MG63 (cell line): Measurements from ENCODE around the gene GBF1. TPM values are rescaled to one million over a fixed set of nuclear protein-coding genes. Genes with fewer than 3 reads are reported as not detected.

Source experiments
- DNase-seq: peaks from one replicate; pipeline ENCODE4 v3.0.0-alpha.2; 2020
- H3K27me3 ChIP-seq: fragments of 250-450 bp; sonication (Bioruptor Pico); 2 replicates; pipeline ENCODE4 v1.5.1; 2020; ENCODE audit warnings: mild to moderate bottlenecking, moderate library complexity
- H3K36me3 ChIP-seq: fragments of 250-450 bp; sonication (Bioruptor Pico); 2 replicates; pipeline ENCODE4 v1.5.1; 2020; ENCODE audit warnings: mild to moderate bottlenecking, moderate library complexity
- H3K4me3 ChIP-seq: fragments of 250-450 bp; sonication (Bioruptor Pico); 2 replicates; pipeline ENCODE4 v1.5.1; 2020; ENCODE audit warnings: mild to moderate bottlenecking, moderate library complexity
- H3K9me3 ChIP-seq: fragments of 250-450 bp; sonication (Bioruptor Pico); 2 replicates; pipeline ENCODE4 v1.5.1; 2020; ENCODE audit warnings: mild to moderate bottlenecking, moderate library complexity
- total RNA-seq: library from RNA; depleted of rRNA; stranded (reverse); fragments of >200 nt; shearing (Covaris generic); gene quantifications from 2 replicates; pipeline ENCODE4 v1.2.3, GENCODE V29; 2014; ENCODE audit warnings: low replicate concordance

GBF1 gene
- total RNA-seq, 1 experiment from 2014 or later = 15.8 TPM

DNA sequence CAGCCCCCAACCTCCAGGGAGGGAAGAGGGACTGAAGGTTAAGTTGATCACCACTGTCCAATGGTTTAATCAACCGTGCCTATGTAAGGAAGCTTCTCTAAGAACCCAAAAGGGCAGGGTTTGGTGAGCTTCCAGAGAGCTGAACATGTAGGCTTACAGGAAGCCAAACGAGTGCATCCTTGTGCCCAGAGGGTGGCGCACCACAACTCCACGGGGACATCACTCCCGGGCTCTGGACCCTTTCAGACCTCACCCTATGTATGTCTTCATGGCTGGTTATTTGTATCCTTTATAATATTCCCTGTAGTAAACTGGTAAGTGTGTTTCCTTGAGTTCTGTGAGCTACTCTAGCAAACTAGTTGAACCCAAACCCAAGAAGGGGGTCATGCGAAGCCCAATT lies 138.7 kb downstream of the GBF1 start:
- Histone ChIP-seq H3K27me3 (no peaks in the 10 kb centered on the region), H3K36me3 (no peaks in the 10 kb centered on the region; the same call in 1 of the 2 replicates), H3K4me3 (no peak overlapping the region), H3K9me3 (no peaks in the 10 kb centered on the region)
- DNase-seq = no peak

DNA sequence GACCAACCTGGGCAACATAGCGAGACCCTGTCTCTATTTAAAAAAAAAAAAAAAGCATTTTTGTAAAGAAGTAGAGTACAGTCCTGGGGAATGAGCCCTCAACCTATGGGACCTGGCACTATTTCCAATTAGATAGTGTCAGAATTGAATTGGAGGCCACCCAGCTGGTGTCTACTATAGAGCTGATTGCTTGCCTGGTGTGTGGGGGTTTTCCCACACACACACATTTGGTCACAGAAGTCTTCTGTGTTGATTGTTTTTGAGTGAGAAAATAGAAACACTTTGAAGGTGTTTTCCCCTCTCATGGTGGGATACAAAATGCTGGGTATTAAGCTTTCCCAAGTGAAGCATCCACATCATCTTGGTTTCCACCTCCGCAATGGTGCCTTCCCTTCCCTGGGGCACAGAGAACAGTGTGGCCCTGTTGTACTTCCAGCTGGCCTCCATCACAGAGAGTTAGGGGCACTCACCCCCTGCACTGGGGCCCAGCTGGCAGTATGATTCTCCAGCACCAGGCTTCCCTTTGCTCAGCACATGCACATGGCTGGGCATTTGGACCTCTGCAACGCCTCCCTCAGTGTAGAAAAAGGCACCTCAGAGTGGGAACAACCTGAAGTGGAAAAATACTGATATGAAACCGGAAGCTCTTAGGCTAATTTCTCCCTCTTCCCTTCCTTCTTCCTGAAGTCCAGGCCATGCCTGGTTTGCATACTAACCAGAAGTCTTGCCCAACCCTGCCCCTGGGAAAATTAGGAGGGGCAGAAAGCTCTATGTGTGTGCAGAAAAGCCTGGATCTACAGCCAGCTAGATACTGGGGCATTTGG lies 139.5 kb downstream of the GBF1 start:
- Histone ChIP-seq H3K27me3 (no peaks in the 10 kb centered on the region; the same call in 1 of the 2 replicates), H3K9me3 (no peaks in the 10 kb centered on the region), H3K36me3 (no peaks in the 10 kb centered on the region), H3K4me3 (no peak overlapping the region)
- no peak for DNase-seq

DNA sequence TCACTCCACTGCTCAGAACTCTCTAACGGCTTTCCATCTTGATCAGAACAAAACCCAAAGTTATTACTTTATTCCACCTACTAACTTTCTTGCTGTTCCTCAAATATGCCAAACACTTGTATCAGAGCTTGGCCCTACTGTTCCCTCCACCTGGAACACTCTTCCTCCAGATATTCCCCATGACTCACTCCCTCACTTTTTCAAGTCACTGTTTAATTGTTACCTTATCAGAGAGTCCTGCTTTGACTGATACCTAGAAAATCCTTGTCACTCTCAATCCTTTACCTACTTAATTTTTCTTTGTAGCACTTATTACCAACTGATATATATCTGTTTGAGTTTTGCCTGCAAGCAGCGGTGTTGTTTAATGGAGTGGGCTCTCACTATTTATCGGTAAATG lies 144.6 kb downstream of the GBF1 start:
- H3K4me3 ChIP-seq = no peak overlapping the region
- no peaks in the 10 kb centered on the region for H3K9me3 ChIP-seq
- no peak for DNase-seq
- H3K27me3 ChIP-seq = no peaks in the 10 kb centered on the region; the same call in 1 of the 2 replicates
- H3K36me3 ChIP-seq = no peaks in the 10 kb centered on the region

DNA sequence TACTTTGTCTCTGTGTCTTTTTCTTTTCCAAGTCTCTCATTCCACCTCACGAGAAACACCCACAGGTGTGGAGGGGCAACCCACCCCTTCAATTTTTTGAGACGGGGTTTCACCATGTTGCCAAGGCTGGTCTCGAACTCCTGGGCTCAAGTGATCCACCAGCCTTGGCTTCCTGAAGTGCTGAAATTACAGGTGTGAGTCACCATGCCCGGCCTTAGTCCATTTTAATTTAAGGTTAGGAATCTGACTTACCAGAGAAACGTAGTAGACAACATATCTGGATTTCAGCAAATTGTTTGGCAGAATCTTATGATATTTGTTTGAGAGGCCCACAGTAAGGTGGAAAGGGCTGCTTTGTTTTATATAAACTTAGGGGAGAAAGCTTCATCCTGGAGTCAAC lies 147.0 kb downstream of the GBF1 start:
- DNase-seq = no peak
- H3K27me3 ChIP-seq = no peaks in the 10 kb centered on the region; the same call in 1 of the 2 replicates

DNA sequence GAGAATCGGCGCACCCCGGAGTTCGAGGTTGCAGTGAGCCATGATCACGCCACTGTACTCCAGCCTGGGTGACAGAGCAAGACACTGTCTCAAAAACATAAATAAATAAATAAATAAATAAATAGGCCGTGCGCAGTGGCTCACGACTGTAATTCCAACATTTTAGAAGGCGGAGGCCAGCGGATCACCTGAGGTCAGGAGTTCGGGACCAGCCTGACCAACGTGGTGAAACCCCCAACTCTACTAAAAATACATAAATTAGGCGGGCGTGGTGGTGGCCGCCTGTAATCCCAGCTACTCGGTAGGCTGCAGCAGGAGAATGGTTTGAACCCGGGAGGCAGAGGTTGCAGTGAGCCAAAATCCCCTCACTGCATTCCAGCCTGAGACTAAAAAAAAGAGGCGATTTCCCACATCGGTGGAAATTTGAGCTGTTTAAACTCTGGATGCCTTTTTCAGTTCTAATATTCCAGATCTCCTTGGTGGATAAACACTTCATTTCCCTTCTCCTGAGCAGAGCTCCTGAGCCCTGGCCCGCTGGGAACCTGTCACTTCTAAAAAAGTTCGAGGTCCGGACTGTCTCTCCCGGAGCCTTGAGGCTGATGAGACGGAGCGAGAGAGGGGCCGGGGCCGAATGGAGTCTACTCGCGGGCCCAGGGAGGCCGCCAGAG lies 148.2 kb downstream of the GBF1 start:
- peaks cover 13% of the 10 kb centered on the region for H3K36me3 ChIP-seq
- DNase-seq = no peak
- peak overlapping the region; percentile 66 for H3K4me3 ChIP-seq
- H3K9me3 ChIP-seq = no peaks in the 10 kb centered on the region
- H3K27me3 ChIP-seq = no peaks in the 10 kb centered on the region; the same call in 1 of the 2 replicates

More for the DNA sequence above, 147.0 kb downstream of the GBF1 start:
- H3K4me3 ChIP-seq = no peak overlapping the region
- peaks cover 2% of the 10 kb centered on the region; the same call in 1 of the 2 replicates for H3K36me3 ChIP-seq
- H3K9me3 ChIP-seq = no peaks in the 10 kb centered on the region

DNA sequence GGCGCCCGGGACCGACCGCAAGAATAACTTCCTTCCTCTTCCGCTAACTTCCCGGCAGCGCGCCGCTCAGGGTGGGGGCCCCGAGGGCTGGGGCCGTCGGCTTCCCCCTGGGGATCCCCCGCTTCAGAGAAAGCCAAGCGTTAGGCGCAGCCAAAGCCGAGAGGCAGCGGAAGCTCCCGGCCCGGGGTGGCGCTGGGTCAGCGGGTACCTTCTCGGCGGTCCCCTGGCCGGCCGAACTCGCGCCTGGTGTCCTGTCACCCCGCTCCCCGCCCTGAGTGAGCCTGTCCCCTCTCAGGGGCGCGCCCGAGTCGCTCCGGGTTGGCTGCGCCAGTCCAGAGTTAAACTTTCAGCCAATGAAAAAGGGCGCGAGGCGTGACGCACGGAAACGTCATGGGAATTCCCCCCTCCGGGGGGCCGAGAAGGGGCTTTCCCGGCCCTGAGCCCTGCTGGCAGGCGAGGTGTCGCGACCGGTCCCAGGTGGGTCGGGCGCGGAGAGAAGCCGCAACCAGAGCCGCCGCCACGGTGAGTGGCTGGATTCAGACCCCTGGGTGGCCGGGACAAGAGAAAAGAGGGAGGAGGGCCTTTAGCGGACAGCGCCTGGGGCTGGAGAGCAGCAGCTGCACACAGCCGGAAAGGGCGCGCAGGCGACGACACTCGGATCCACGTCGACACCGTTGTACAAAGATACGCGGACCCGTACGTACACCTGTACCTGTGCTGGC lies 148.9 kb downstream of the GBF1 start:
- DNase-seq = peak; percentile 90
- Histone ChIP-seq H3K9me3 (no peaks in the 10 kb centered on the region), H3K4me3 (peak overlapping the region; percentile 66), H3K36me3 (peaks cover 16% of the 10 kb centered on the region), H3K27me3 (no peaks in the 10 kb centered on the region; the same call in 1 of the 2 replicates)

DNA sequence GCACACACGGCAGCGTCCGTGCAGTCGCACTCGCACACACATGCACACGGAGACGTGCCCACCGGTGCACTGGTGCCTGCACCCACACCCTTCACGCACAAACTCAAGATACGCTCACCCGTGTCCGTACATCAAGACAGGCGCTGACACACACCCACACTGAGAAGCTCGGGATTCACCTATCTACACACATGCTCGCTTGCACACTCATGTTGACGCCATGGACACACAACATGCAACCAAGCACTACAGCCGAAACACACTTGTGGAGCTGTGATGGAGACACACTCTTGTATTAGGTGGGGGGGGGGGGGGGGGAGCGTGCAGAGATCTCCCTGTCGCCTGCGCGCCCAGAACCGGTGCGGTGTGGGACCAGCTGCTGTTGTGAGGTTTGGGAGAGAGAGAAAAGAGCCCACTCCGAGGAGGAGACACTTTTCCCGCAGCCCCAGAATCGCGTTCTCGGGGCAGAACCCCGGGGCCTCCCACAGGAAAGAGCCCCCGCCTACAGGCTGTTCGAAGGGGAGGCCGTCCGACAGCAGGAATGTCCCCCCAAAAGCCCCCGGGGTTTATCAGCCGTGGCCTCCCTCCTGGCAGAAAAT lies 149.6 kb downstream of the GBF1 start:
- DNase-seq = peak; percentile 37
- no peaks in the 10 kb centered on the region for H3K9me3 ChIP-seq
- peak overlapping the region; percentile 66 for H3K4me3 ChIP-seq
- H3K27me3 ChIP-seq = no peaks in the 10 kb centered on the region; the same call in 1 of the 2 replicates
- peaks cover 19% of the 10 kb centered on the region for H3K36me3 ChIP-seq

DNA sequence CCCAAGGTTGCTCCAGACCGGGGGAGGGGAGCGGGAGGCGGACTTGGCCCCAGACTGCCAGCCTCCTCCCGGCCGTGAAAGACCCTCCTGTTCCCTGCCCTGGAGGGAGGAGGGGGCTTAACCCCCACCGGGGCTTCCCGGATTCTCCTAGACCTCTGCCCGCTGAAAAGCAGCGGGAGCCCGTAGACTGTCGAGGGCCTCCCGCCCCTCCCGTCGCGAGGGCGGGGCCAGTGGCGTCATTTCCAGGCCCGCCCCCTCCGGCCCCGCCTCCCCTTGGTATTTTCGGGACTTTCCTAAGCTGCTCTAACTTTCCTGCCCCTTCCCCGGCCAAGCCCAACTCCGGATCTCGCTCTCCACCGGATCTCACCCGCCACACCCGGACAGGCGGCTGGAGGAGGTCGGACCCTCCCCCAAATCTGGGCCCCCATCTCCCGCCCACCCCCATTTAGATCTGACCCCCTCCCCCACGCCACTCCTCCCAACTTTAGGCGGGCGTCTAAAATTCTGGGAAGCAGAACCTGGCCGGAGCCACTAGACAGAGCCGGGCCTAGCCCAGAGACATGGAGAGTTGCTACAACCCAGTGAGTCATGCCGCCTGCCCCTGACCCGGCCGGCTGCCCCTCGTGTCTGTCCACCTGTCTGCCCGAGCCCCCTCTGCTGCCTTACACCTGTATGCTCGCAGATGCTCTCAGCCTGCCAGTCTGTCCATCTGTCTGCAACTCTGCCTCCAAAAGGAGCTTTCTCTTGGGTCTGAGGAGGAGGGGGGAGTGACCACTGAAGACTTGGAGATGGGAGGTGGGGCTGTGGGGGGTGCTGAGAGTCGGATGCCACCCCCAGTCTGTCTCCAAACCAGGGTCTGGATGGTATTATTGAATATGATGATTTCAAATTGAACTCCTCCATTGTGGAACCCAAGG lies 150.3 kb downstream of the GBF1 start, which contains the start of gene NFKB2:
Gene NFKB2, plus strand, starts transcription at position 306 of the 917 bp plus-strand sequence. Its CDS starts 255 bp downstream, at position 561.
- peaks cover 25% of the 10 kb centered on the region for H3K36me3 ChIP-seq
- peak; percentile 86 for DNase-seq
- peak within 1 kb of the TSS; percentile 66 for H3K4me3 ChIP-seq
- no peaks in the 10 kb centered on the region for H3K9me3 ChIP-seq
- H3K27me3 ChIP-seq = no peaks in the 10 kb centered on the region

DNA sequence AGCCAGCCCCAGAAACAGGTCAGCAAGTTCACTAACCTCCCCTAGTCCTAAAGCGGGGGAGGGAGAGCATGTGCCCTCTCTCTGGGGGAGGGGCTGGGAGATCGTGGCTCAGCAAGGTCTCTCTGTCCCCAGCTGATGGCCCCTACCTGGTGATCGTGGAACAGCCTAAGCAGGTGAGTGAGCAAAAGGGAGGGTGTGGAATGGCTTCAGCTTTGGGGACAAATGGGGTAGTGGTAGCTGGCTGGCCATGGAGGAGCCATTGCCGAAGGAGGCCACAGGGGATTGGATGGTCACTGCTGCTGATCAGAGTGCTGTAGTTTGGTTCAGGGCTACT lies 151.0 kb downstream of the GBF1 start:
- Histone ChIP-seq H3K27me3 (no peaks in the 10 kb centered on the region), H3K4me3 (peak overlapping the region; percentile 66), H3K36me3 (peaks cover 25% of the 10 kb centered on the region), H3K9me3 (no peaks in the 10 kb centered on the region)
- no peak for DNase-seq

DNA sequence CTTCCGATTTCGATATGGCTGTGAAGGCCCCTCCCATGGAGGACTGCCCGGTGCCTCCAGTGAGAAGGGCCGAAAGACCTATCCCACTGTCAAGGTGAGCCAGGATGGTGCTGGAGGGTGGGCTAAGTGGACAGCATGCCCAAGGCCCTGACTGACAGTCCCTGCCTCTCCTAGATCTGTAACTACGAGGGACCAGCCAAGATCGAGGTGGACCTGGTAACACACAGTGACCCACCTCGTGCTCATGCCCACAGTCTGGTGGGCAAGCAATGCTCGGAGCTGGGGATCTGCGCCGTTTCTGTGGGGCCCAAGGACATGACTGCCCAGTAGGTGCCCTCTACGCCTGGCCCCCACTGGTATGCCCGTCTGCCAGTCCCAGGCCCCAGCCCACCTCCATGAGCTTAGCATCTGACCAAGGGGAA lies 151.4 kb downstream of the GBF1 start:
- H3K27me3 ChIP-seq = no peaks in the 10 kb centered on the region
- peaks cover 25% of the 10 kb centered on the region for H3K36me3 ChIP-seq
- peak overlapping the region; percentile 66 for H3K4me3 ChIP-seq
- no peaks in the 10 kb centered on the region for H3K9me3 ChIP-seq
- DNase-seq = no peak

DNA sequence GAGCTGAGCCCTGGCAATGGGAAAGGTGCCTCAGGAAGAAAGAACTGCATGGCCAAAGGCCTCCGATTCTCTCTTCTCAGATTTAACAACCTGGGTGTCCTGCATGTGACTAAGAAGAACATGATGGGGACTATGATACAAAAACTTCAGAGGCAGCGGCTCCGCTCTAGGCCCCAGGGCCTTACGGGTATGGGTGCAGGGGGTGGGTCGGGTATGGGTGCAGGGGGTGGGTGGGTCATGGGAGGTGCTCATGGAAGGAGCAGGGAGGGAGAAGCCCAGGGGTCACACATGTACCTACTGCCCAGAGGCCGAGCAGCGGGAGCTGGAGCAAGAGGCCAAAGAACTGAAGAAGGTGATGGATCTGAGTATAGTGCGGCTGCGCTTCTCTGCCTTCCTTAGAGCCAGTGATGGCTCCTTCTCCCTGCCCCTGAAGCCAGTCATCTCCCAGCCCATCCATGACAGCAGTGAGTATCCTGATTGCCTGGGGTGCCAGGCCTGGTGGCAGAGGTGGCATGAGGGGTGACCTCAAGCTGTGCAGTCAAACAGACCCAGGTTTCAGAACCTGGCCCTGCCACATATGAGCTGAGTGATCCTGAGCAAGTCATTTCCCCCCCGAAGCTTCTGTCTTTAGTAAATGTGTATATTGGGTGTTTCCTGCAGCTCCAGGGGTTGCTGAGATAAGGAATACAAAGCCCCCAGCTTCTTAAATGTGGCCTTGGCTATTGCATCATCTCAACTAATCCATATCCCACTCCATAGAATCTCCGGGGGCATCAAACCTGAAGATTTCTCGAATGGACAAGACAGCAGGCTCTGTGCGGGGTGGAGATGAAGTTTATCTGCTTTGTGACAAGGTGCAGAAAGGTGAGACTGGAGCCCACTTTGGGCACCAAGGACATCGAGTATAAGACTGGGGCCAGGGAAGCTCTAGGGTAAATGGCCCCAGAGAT lies 152.2 kb downstream of the GBF1 start:
- H3K9me3 ChIP-seq = no peaks in the 10 kb centered on the region
- no peak for DNase-seq
- peaks cover 25% of the 10 kb centered on the region for H3K36me3 ChIP-seq
- no peak overlapping the region for H3K4me3 ChIP-seq
- no peaks in the 10 kb centered on the region for H3K27me3 ChIP-seq

DNA sequence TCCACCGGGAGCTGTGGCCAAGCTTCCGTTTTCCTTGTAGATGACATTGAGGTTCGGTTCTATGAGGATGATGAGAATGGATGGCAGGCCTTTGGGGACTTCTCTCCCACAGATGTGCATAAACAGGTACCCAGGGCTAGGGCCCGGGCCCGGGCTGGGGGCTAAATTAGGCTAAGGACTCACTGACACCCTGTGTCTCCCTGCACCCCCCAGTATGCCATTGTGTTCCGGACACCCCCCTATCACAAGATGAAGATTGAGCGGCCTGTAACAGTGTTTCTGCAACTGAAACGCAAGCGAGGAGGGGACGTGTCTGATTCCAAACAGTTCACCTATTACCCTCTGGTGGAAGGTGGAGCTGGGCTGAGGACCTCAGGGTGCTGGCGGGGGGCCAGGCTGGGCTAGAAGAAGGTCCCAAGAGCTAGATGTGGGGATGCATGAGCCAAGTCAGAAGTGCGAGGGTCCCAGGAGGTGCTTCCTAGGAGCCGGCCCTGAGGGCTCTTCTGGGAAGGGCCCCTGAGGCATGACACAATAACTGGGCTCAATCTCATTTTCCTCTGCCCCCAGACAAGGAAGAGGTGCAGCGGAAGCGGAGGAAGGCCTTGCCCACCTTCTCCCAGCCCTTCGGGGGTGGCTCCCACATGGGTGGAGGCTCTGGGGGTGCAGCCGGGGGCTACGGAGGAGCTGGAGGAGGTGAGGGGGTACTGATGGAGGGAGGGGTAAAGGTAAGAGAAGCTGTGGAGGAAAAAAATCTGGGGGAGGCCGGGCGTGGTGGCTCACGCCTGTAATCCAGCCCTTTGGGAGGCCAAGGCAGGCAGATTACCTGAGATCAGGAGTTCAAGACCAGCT lies 153.1 kb downstream of the GBF1 start:
- Histone ChIP-seq H3K9me3 (no peaks in the 10 kb centered on the region), H3K4me3 (no peak overlapping the region), H3K36me3 (peaks cover 25% of the 10 kb centered on the region), H3K27me3 (no peaks in the 10 kb centered on the region)
- no peak for DNase-seq

DNA sequence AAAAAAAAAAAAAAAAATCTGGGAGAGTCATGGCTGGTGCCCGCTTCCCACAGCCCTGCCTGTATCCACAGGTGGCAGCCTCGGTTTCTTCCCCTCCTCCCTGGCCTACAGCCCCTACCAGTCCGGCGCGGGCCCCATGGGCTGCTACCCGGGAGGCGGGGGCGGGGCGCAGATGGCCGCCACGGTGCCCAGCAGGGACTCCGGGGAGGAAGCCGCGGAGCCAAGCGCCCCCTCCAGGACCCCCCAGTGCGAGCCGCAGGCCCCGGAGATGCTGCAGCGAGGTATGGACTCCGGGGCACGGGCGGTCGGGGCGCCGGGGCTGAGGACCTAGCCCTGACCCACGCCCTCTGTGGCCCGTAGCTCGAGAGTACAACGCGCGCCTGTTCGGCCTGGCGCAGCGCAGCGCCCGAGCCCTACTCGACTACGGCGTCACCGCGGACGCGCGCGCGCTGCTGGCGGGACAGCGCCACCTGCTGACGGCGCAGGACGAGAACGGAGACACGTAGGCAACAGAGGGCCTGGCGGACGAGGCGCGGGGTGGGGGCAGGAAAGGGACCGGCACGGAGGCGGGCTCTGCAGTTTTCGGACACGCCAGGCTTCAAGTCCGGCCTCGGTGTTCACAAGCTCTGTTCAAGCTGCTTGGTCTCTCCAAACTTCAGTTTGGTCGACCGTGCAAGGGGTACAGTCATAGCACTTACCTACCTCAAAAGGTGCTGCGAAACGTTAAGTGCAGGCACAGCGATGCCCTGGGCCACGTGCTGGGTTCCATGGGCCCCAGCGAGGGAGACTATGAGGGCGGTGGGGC lies 154.1 kb downstream of the GBF1 start:
- peak; percentile 88 for DNase-seq
- H3K36me3 ChIP-seq = peaks cover 25% of the 10 kb centered on the region
- peak overlapping the region; percentile 55 for H3K4me3 ChIP-seq
- H3K9me3 ChIP-seq = no peaks in the 10 kb centered on the region
- H3K27me3 ChIP-seq = no peaks in the 10 kb centered on the region
